PC-3 (cell line): ENCODE data around the gene PTPRE. TPM values are rescaled to one million over a fixed set of nuclear protein-coding genes. Genes with fewer than 3 reads are reported as not detected.

ENCODE experiments used
- ATAC-seq: fragments of 200-7000 bp; cut with Tn5 transposase; 2 replicates; pipeline ENCODE4 v1.9.1; 2020; ENCODE audit warnings: mild to moderate bottlenecking, moderate library complexity
- BruUV-seq: library from RNA; stranded (reverse); fragments of 400-500 nt; replicated peaks from 2 replicates; lab custom pipeline; 2021; lab: Mats Ljungman, UMichigan
- CTCF ChIA-PET: fragments of 300-600 bp; sonication (Branson Sonifier 250); formaldehyde crosslinking; loops from one replicate; lab custom pipeline; 2022; ENCODE audit warnings: antibody characterized with exemption; lab: Charles Lee
- POLR2A ChIA-PET: fragments of 300-600 bp; sonication (Branson Sonifier 250); formaldehyde crosslinking; loops from one replicate; lab custom pipeline; 2022; ENCODE audit warnings: antibody characterized with exemption; ENCODE audit not compliant: unreplicated experiment; lab: Charles Lee
- DNase-seq: peaks from one replicate; pipeline ENCODE4 v3.0.0-alpha.2; 2015
- H2AFZ ChIP-seq: fragments of 300-600 bp; sonication (generic); 2 replicates; pipeline ENCODE4 v1.6.0; 2016; ENCODE audit warnings: antibody characterized with exemption, low read length
- H3F3A ChIP-seq: fragments of 300-600 bp; sonication (generic); one replicate; pipeline ENCODE4 v1.6.0; 2017; ENCODE audit warnings: antibody characterized with exemption, low read length, control low read depth, mild to moderate bottlenecking; ENCODE audit not compliant: unreplicated experiment
- H3K27ac ChIP-seq: fragments of 300-600 bp; sonication (generic); 2 replicates; pipeline ENCODE4 v1.5.1; 2016; ENCODE audit warnings: mild to moderate bottlenecking, low read length
- H3K27me3 ChIP-seq: fragments of 300-600 bp; sonication (generic); 2 replicates; pipeline ENCODE4 v1.6.1; 2016; ENCODE audit warnings: low read length, mixed read lengths
- H3K36me3 ChIP-seq: fragments of 300-600 bp; sonication (generic); 2 replicates; pipeline ENCODE4 v1.6.1; 2016; ENCODE audit warnings: low read depth, mixed run types, low read length, mixed read lengths
- H3K4me1 ChIP-seq: fragments of 300-600 bp; sonication (generic); 2 replicates; pipeline ENCODE4 v1.5.1; 2016; ENCODE audit warnings: low read length; ENCODE audit not compliant: insufficient read depth
- H3K4me2 ChIP-seq: fragments of 300-600 bp; sonication (generic); 2 replicates; pipeline ENCODE4 v1.6.0; 2016; ENCODE audit warnings: low read length
- H3K4me3 ChIP-seq: fragments of 300-600 bp; sonication (generic); 2 replicates; pipeline ENCODE4 v1.5.1; 2016; ENCODE audit warnings: mild to moderate bottlenecking, low read length, mixed read lengths
- H3K79me2 ChIP-seq: fragments of 300-600 bp; sonication (generic); 2 replicates; pipeline ENCODE4 v1.6.1; 2017; ENCODE audit warnings: low read length, mixed read lengths
- H3K9ac ChIP-seq: fragments of 300-600 bp; sonication (generic); 2 replicates; pipeline ENCODE4 v1.6.0; 2016; ENCODE audit warnings: mild to moderate bottlenecking, low read length
- H3K9me2 ChIP-seq: fragments of 300-600 bp; sonication (generic); replicated peaks from 2 replicates; pipeline ENCODE4 v1.6.1; 2016; ENCODE audit warnings: mixed run types, low read length, mixed read lengths
- H3K9me3 ChIP-seq: fragments of 300-600 bp; sonication (generic); 2 replicates; pipeline ENCODE4 v1.6.1; 2016; ENCODE audit warnings: low read length, mixed read lengths
- H4K20me1 ChIP-seq: fragments of 300-600 bp; sonication (generic); 2 replicates; pipeline ENCODE4 v1.6.1; 2016; ENCODE audit warnings: low read length, mixed read lengths
- CTCF ChIP-seq: fragments of 300-600 bp; sonication (generic); conservative IDR thresholded peaks from 2 replicates; pipeline ENCODE4 v1.5.1; 2017; ENCODE audit warnings: antibody characterized with exemption, low read depth, mild to moderate bottlenecking, low read length
- EZH2 ChIP-seq: fragments of 300-600 bp; sonication (generic); IDR thresholded peaks from one replicate; pipeline ENCODE4 v1.6.1; 2017; ENCODE audit warnings: antibody characterized with exemption, mild to moderate bottlenecking, low read length; ENCODE audit not compliant: unreplicated experiment
- EZH2phosphoT487 ChIP-seq: fragments of 300-600 bp; sonication (generic); IDR thresholded peaks from 2 replicates; pipeline ENCODE4 v1.6.1; 2018; ENCODE audit warnings: mild to moderate bottlenecking, antibody characterized with exemption, low read length, borderline replicate concordance
- intact Hi-C: fragments of 100-400 bp; cut with micrococcal nuclease; formaldehyde crosslinking; loops from 2 replicates; pipeline ENCODE4 v1.9.0; 2023
- total RNA-seq: library from RNA; depleted of rRNA; stranded (reverse); fragments of >200 nt; gene quantifications from 2 replicates; pipeline ENCODE4 v1.2.3, GENCODE V29; 2014

The PTPRE gene
- total RNA-seq, 1 experiment from 2014 or later, result 3.1 TPM

GRCh38 chr10:128008521-128009250 is 101.8 kb downstream of the PTPRE start:
- intact Hi-C loops, result no loop called here
- H3K9me3 ChIP-seq, result no peaks in the 10 kb centered on the region
- H3F3A ChIP-seq, result no peaks in the 10 kb centered on the region
- BruUV-seq, result no TSS peak
- no peak overlapping the region for H2AFZ ChIP-seq
- no peak for ATAC-seq
- H3K27ac ChIP-seq, result no peak overlapping the region
- no peaks in the 10 kb centered on the region for H3K27me3 ChIP-seq
- no peaks in the 10 kb centered on the region for H3K79me2 ChIP-seq
- peaks cover 13% of the 10 kb centered on the region for H3K4me1 ChIP-seq
- no peaks in the 10 kb centered on the region; the same call in 1 of the 2 replicates for H3K36me3 ChIP-seq
- no peaks in the 10 kb centered on the region for H3K9me2 ChIP-seq
- CTCF ChIA-PET, result interaction anchor here (1.1 kb wide), 1 partner anchor 60 kb away, joined by 3 read pairs; no protein-coding TSS in a partner anchor
- no peak overlapping the region for H3K4me3 ChIP-seq
- no peak overlapping the region for H3K4me2 ChIP-seq
- H4K20me1 ChIP-seq, result no peaks in the 10 kb centered on the region
- no peak for DNase-seq
- no peak for TF ChIP-seq EZH2
- no peak for TF ChIP-seq CTCF
- no peak for TF ChIP-seq EZH2phosphoT487
- H3K9ac ChIP-seq, result no peak overlapping the region
- POLR2A ChIA-PET, result no interaction called here

GRCh38 chr10:128009372-128010126 is 102.6 kb downstream of the PTPRE start:
- Histone ChIP-seq H3K9me2 (no peaks in the 10 kb centered on the region), H3K79me2 (no peaks in the 10 kb centered on the region), H3K4me1 (peaks cover 13% of the 10 kb centered on the region), H3K36me3 (no peaks in the 10 kb centered on the region; the same call in 1 of the 2 replicates), H3K9ac (no peak overlapping the region), H3K27me3 (no peaks in the 10 kb centered on the region), H4K20me1 (no peaks in the 10 kb centered on the region), H3K9me3 (no peaks in the 10 kb centered on the region), H3K27ac (no peak overlapping the region), H3F3A (no peaks in the 10 kb centered on the region), H3K4me2 (no peak overlapping the region), H2AFZ (no peak overlapping the region), H3K4me3 (no peak overlapping the region)
- intact Hi-C loops, result loop anchor here (5.0 kb wide), 1 partner anchor 292 kb away; no protein-coding TSS in a partner anchor
- CTCF ChIA-PET, result interaction anchor here (1.1 to 1.4 kb wide), 2 partner anchors 60 to 102 kb away, joined by 3 to 5 read pairs; partner anchors contain the start of gene PTPRE
- POLR2A ChIA-PET, result no interaction called here
- BruUV-seq, result no TSS peak
- DNase-seq, result no peak
- no peak for ATAC-seq
- TF ChIP-seq EZH2 (no peak), EZH2phosphoT487 (no peak), CTCF (no peak)
